Left kidney (tissue), 2 donors: ENCODE measurements around the gene KY. TPM values are rescaled to one million over a fixed set of nuclear protein-coding genes. Genes with fewer than 3 reads are reported as not detected.

Source experiments
- DNase-seq: peaks from one replicate; pipeline ENCODE4 v3.0.0-alpha.2; 2013
- polyA plus RNA-seq: library from polyadenylated mRNA; unstranded; fragments of 120-200 nt; gene quantifications from one replicate; pipeline ENCODE4 v1.2.1, GENCODE V29; 2013; ENCODE audit not compliant: insufficient read length

KY gene
- polyA plus RNA-seq, 1 donor, result 1.6 TPM

- no peak for DNase-seq
Measured at GRCh38 chr3:134619301-134619615, 31.6 kb downstream of the KY start.

GRCh38 chr3:134618478-134619300, 32.1 kb downstream of the KY start:
- DNase-seq, result no peak

GRCh38 chr3:134617608-134618477, 33.0 kb downstream of the KY start:
- DNase-seq, result no peak

GRCh38 chr3:134615743-134616142, 35.1 kb downstream of the KY start:
- DNase-seq, result no peak

GRCh38 chr3:134614955-134615354, 35.9 kb downstream of the KY start:
- DNase-seq, result no peak

GRCh38 chr3:134613006-134613520, 37.8 kb downstream of the KY start:
- no peak for DNase-seq

- DNase-seq, result no peak
Measured at GRCh38 chr3:134611516-134611915, 39.3 kb downstream of the KY start.

- no peak for DNase-seq
Measured at GRCh38 chr3:134610432-134611385, 40.1 kb downstream of the KY start.

- DNase-seq, result no peak
Measured at GRCh38 chr3:134609821-134610431, 40.9 kb downstream of the KY start.

GRCh38 chr3:134608771-134609435, 41.9 kb downstream of the KY start:
- DNase-seq, result no peak

GRCh38 chr3:134608023-134608770, 42.6 kb downstream of the KY start:
- DNase-seq, result no peak

GRCh38 chr3:134607054-134608022, 43.5 kb downstream of the KY start:
- no peak for DNase-seq

- DNase-seq, result no peak
Measured at GRCh38 chr3:134606033-134607025, 44.5 kb downstream of the KY start.

GRCh38 chr3:134605556-134605955, 45.3 kb downstream of the KY start:
- DNase-seq, result no peak

- no peak for DNase-seq
Measured at GRCh38 chr3:134603956-134604355, 46.9 kb downstream of the KY start.

- DNase-seq, result no peak
Measured at GRCh38 chr3:134603480-134603879, 47.3 kb downstream of the KY start.

- no peak for DNase-seq
Measured at GRCh38 chr3:134602440-134602814, 48.4 kb downstream of the KY start.
